Activated T-cell treated with anti-CD3 and anti-CD28 coated beads, Interleukin-2, amount 50 U/mL, for 24 hours (primary cell): ENCODE results near the gene CACNG7.

Source experiments
- DNase-seq: peaks from one replicate; pipeline ENCODE4 v3.0.0-alpha.2; 2020
- H3K27ac Mint-ChIP-seq: 2 replicates; pipeline ENCODE4 v1.8.0; 2020; ENCODE audit warnings: mild to moderate bottlenecking, mixed read lengths
- H3K27me3 Mint-ChIP-seq: 2 replicates; pipeline ENCODE4 v1.8.0; 2020; ENCODE audit warnings: mixed read lengths
- H3K36me3 Mint-ChIP-seq: 2 replicates; pipeline ENCODE4 v1.8.0; 2020; ENCODE audit warnings: low read depth, mixed read lengths
- H3K4me1 Mint-ChIP-seq: 2 replicates; pipeline ENCODE4 v1.8.0; 2020; ENCODE audit warnings: low read depth, mixed read lengths
- H3K4me3 Mint-ChIP-seq: 2 replicates; pipeline ENCODE4 v1.8.0; 2020; ENCODE audit warnings: mild to moderate bottlenecking, moderate library complexity, mixed read lengths
- H3K9me3 Mint-ChIP-seq: 2 replicates; pipeline ENCODE4 v1.8.0; 2020; ENCODE audit warnings: mixed read lengths

CACNG7 gene

DNA sequence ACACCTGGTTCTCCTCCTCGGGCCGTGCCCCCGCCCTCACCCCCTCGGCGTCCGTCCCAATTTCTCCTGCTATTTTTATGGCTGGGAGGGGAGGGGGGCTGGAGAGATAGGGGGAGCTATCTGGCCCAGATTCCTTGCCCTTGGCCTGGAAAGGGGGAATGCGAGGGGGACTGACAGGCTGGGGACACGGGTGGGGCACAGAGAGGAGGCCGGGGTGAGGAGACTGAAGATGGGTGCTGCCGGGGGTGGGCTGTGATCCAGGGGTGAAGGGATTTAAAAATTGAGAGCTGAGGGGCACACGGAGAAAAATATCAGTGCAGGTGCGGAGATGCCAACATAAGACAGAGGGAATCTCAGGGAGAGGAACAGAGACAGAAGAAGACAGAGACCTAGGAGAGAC, 24.8 kb upstream of the CACNG7 start:
- H3K4me3 Mint-ChIP-seq, result no peak overlapping the region
- H3K36me3 Mint-ChIP-seq, result no peaks in the 10 kb centered on the region
- peaks cover 26% of the 10 kb centered on the region for H3K27me3 Mint-ChIP-seq
- no peak overlapping the region for H3K27ac Mint-ChIP-seq
- no peak for DNase-seq
- no peaks in the 10 kb centered on the region for H3K9me3 Mint-ChIP-seq
- H3K4me1 Mint-ChIP-seq, result peaks cover 12% of the 10 kb centered on the region

DNA sequence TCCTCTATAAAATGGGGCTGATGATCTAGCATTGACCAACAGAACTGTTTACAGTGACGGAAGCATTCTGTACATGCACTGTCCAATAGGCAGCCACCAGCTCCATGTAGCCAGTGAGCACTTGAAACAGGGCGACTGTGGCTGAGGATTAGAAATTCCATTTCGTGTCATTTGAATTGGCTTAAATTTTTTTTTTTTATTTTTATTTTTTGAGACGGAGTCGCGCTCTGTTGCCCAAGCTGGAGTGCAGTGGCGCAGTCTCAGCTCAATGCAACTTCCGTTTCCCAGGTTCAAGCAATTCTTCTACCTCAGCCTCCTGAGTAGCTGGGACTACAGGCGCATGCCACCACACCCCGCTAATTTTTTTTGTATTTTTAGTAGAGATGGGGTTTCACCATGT, 24.0 kb upstream of the CACNG7 start:
- Mint-ChIP-seq H3K4me1 (peaks cover 13% of the 10 kb centered on the region), H3K27ac (no peak overlapping the region), H3K4me3 (no peak overlapping the region), H3K27me3 (peaks cover 26% of the 10 kb centered on the region), H3K36me3 (no peaks in the 10 kb centered on the region), H3K9me3 (no peaks in the 10 kb centered on the region)
- no peak for DNase-seq

DNA sequence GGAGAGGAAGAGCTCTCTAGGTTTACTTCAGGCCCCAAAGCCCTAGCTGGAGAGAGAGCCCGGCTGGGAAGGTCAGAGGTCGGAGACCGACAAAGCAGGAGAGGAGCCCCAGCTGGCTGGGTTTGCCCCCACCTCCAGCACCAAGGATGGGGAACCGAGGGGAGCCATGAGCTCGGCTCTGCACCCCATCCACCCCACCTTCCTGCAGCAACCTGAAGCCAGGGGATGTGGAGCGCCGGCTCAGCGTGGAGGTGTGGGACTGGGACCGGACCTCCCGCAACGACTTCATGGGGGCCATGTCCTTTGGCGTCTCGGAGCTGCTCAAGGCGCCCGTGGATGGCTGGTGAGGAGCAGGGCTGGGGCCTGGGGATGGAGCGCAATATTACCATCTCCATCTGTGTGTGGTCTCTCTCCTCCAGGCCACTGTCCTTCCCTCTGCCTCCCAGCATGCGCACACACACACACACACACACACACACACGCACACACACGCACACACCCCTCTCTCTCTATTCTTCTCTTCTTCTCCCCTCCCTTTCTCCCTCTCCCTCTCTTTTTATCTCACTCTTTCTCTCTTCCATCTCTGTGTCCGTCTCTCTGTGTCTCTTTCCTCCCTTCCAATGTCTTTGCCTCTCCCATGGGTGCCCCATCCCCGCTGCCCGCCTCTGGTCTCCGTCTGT, 16.6 kb upstream of the CACNG7 start:
- peaks cover 51% of the 10 kb centered on the region for H3K27me3 Mint-ChIP-seq
- no peaks in the 10 kb centered on the region for H3K9me3 Mint-ChIP-seq

DNA sequence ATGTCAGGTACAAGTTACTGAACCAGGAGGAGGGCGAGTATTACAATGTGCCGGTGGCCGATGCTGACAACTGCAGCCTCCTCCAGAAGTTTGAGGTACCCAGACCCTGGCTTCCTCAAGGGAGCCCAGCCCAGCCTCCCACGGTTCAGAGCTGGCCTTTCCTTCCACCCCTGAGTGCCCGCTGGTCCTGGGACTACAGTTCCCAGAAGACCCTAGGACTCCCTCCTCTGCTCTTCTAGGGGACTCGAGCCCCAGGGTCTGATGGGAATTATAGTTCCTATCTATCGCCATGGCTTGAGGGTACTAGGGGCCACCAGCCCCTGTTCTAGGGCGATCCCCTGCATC, 16.1 kb upstream of the CACNG7 start:
- no peak overlapping the region for H3K4me3 Mint-ChIP-seq
- no peaks in the 10 kb centered on the region for H3K36me3 Mint-ChIP-seq
- H3K27ac Mint-ChIP-seq, result no peak overlapping the region
- H3K4me1 Mint-ChIP-seq, result peaks cover 3% of the 10 kb centered on the region
- peaks cover 56% of the 10 kb centered on the region for H3K27me3 Mint-ChIP-seq
- no peak for DNase-seq
- H3K9me3 Mint-ChIP-seq, result no peaks in the 10 kb centered on the region

More for the DNA sequence above, 16.6 kb upstream of the CACNG7 start:
- H3K27ac Mint-ChIP-seq, result no peak overlapping the region
- no peak for DNase-seq
- no peaks in the 10 kb centered on the region for H3K36me3 Mint-ChIP-seq
- no peak overlapping the region for H3K4me3 Mint-ChIP-seq
- H3K4me1 Mint-ChIP-seq, result peaks cover 3% of the 10 kb centered on the region

DNA sequence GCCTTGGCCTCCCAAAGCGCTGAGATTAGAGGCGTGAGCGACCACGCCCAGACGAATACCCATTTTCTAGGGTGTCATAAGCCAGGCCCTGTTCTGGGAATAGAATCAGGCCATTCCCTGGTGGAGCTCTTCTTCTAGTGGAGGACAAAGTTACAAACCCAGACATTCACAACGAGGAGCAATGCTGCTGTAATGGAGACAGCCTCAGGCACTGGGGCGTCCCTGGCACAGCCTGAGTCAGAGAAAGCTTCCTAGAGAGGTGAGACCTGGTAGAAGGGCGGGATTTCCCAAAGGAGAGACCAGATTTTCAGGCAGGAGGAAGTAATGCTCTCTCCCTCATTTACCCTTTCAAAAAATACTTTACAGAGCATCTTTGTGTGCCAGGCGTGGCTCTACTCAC, 14.4 kb upstream of the CACNG7 start:
- Mint-ChIP-seq H3K27ac (no peak overlapping the region), H3K4me1 (peaks cover 10% of the 10 kb centered on the region)

DNA sequence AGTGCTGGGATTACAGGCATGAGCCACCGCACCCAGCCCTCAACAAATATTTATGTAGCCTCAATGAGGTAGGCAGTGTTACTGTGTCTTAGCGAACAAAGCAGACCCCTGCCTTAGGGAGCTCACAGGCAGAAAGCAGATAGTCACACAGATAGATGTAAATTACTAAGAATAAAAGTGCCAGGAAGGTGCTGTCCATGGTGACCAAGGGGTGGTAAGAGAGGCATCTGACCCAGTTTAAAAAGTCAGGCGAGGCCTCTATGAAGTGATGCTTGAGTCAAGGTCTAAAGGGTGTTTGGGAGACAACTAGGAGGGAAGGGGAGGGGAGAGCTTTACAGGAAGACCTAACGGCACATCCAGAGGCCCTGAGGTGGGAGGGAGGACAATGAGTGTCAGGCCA, 12.4 kb upstream of the CACNG7 start:
- Mint-ChIP-seq H3K9me3 (no peaks in the 10 kb centered on the region), H3K4me1 (peaks cover 7% of the 10 kb centered on the region), H3K27ac (no peak overlapping the region), H3K36me3 (no peaks in the 10 kb centered on the region), H3K4me3 (no peak overlapping the region), H3K27me3 (peaks cover 78% of the 10 kb centered on the region)
- DNase-seq, result no peak

More for the DNA sequence above, 14.4 kb upstream of the CACNG7 start:
- no peaks in the 10 kb centered on the region for H3K9me3 Mint-ChIP-seq
- H3K27me3 Mint-ChIP-seq, result peaks cover 71% of the 10 kb centered on the region
- no peak overlapping the region for H3K4me3 Mint-ChIP-seq
- H3K36me3 Mint-ChIP-seq, result no peaks in the 10 kb centered on the region
- DNase-seq, result no peak

DNA sequence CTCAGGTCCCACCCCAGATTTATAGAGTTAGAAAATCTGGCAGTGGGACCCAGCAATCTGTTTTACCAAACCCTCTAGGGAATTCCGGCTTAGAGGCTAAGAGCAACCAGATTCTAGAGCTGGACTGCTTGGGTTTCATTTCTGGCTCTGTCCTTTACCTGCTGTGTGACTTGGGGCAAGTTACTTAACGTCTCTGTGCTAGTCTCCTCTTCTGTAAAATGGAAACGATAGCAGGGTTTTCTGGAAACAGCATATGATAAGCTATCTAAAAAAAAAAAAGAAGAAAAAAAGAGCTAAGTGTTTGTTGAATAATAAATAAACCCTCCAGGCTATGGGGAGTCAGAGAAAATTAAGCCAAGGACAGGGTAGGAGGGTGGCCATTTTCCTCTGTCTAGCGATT, 11.6 kb upstream of the CACNG7 start:
- no peaks in the 10 kb centered on the region for H3K9me3 Mint-ChIP-seq
- DNase-seq, result no peak
- H3K4me3 Mint-ChIP-seq, result no peak overlapping the region
- H3K27ac Mint-ChIP-seq, result no peak overlapping the region
- H3K36me3 Mint-ChIP-seq, result no peaks in the 10 kb centered on the region
- H3K4me1 Mint-ChIP-seq, result peaks cover 7% of the 10 kb centered on the region
- H3K27me3 Mint-ChIP-seq, result peaks cover 79% of the 10 kb centered on the region

DNA sequence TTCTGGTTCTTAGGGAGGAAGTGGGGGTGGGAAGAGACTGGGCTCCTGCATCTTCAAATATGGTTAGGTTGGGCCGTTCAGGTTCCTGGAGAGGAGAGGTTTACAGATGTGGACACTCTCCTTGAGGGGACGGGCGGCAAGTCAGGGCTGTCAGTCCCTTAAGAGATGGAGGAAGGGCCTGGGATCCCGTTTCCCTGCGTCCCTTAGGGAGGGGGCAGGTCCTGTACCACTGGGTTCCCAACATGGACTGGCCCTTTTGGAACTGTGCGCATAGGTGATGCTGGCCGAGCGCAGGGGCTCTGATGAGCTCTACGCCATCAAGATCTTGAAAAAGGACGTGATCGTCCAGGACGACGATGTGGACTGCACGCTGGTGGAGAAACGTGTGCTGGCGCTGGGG, 10.9 kb upstream of the CACNG7 start:
- H3K4me3 Mint-ChIP-seq, result no peak overlapping the region

DNA sequence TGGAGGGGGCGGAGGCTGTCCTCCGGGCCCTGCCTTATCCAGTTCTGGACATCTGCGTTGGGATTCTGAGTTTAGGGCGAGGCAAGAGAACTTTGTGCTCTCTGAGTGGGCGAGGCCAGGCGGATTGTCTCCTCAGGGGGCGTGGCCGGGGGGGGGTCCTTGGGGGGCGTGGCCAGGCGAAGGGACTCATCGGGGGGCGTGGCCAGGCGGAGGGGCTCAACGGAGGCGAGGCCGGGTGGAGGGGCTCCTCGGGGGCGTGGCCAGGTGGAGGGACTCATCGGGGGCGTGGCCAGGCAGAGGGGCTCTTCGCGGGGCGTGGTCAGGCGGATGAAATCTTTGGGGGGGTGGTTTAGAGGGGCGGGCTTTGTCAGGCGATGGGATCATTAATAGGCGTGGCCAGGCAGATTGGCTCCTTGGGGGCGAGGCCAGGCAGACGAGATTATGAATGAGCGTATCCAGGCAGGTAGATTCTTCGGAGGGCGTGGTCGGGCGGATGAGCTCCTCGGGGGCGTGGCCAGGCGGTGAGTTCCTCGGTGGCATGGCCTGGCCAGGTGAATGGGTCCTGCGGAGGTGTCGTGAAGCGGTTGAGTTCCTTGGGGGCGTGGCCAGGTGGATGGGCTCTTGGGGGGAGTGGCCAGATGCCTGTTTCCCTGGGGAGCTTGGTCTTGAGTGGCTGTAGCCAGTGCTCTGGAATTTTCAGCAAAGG, 10.3 kb upstream of the CACNG7 start:
- Mint-ChIP-seq H3K27ac (no peak overlapping the region), H3K27me3 (peaks cover 78% of the 10 kb centered on the region), H3K4me1 (peaks cover 7% of the 10 kb centered on the region), H3K9me3 (no peaks in the 10 kb centered on the region), H3K4me3 (no peak overlapping the region), H3K36me3 (no peaks in the 10 kb centered on the region)
- DNase-seq, result no peak

More for the DNA sequence above, 10.9 kb upstream of the CACNG7 start:
- Mint-ChIP-seq H3K27me3 (peaks cover 76% of the 10 kb centered on the region), H3K4me1 (peaks cover 7% of the 10 kb centered on the region), H3K27ac (no peak overlapping the region), H3K36me3 (no peaks in the 10 kb centered on the region), H3K9me3 (no peaks in the 10 kb centered on the region)
- no peak for DNase-seq

DNA sequence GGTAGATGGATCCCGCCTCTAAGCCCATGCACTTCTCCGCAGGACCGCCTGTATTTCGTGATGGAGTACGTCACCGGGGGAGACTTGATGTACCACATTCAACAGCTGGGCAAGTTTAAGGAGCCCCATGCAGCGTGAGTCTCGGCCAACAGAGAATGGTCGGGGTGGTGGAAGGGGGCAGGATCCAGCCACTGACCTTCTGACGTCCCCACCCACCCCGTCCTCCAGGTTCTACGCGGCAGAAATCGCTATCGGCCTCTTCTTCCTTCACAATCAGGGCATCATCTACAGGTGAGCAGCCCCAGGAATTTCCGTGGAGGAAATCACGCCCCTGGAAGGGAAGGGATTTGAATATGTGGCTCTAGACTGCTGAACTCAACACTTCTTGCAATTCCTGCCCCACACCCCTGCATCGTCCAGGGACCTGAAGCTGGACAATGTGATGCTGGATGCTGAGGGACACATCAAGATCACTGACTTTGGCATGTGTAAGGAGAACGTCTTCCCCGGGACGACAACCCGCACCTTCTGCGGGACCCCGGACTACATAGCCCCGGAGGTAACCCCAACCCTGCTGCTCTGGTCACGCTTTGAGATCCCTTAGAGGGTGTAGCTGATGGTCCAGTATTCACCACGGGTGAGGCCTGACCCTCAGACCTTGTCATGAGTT, 8.8 kb upstream of the CACNG7 start:
- H3K9me3 Mint-ChIP-seq, result no peaks in the 10 kb centered on the region
- H3K27ac Mint-ChIP-seq, result no peak overlapping the region
- peaks cover 7% of the 10 kb centered on the region for H3K4me1 Mint-ChIP-seq
- no peaks in the 10 kb centered on the region for H3K36me3 Mint-ChIP-seq
- H3K4me3 Mint-ChIP-seq, result no peak overlapping the region
- DNase-seq, result no peak
- H3K27me3 Mint-ChIP-seq, result peaks cover 81% of the 10 kb centered on the region

DNA sequence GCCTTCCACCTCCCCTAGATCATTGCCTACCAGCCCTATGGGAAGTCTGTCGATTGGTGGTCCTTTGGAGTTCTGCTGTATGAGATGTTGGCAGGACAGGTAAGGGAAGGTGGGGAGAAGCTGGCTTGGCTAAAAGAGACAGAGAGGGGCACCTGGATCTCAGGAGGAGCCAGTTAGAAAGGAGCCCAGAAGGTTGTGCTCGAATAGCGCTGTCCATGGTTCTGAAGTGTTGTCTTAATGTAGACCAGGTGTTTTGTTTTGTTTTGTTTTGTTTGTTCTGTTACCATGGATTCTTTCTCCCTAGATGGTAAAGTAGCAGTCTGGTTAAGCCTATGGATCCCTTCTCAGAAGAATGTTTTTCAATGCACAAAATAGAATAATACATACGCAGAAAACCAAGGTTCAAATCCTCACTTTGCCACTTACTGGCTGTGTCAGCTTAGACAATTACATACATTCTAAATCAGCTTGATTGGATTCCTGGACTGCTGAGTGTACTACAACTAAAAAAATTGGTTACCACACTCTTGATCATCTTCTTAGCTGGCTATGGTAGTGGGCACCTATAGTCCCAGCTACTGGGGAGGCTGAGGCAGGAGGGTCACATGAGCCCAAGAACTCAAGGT, 5.9 kb upstream of the CACNG7 start:
- H3K36me3 Mint-ChIP-seq, result no peaks in the 10 kb centered on the region
- no peak overlapping the region for H3K27ac Mint-ChIP-seq
- peaks cover 20% of the 10 kb centered on the region for H3K4me1 Mint-ChIP-seq
- DNase-seq, result no peak
- H3K27me3 Mint-ChIP-seq, result peaks cover 82% of the 10 kb centered on the region
- H3K9me3 Mint-ChIP-seq, result no peaks in the 10 kb centered on the region
- no peak overlapping the region for H3K4me3 Mint-ChIP-seq

DNA sequence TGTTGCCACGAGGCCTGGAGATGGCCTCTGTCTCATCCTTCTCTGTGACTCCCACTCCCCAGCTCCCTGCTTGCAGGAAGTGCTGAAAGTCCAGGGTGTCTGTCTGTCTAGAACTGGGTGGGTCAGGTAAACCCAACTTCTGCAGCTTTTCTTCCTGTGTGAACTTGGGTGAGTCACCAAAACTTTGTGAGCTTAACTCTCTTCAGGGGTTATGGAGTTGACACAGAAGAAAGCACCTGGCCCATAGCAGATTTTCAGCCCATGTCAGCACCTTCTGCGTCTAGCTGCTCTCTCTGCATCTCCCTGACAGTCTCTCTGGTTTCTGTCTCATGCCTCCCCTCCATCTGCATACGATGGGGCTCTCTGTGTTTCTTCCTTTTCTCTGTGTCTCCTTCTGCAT, 4.2 kb upstream of the CACNG7 start:
- Mint-ChIP-seq H3K27me3 (peaks cover 80% of the 10 kb centered on the region), H3K27ac (no peak overlapping the region), H3K4me3 (no peak overlapping the region), H3K36me3 (no peaks in the 10 kb centered on the region), H3K9me3 (no peaks in the 10 kb centered on the region), H3K4me1 (peaks cover 19% of the 10 kb centered on the region)
- no peak for DNase-seq

DNA sequence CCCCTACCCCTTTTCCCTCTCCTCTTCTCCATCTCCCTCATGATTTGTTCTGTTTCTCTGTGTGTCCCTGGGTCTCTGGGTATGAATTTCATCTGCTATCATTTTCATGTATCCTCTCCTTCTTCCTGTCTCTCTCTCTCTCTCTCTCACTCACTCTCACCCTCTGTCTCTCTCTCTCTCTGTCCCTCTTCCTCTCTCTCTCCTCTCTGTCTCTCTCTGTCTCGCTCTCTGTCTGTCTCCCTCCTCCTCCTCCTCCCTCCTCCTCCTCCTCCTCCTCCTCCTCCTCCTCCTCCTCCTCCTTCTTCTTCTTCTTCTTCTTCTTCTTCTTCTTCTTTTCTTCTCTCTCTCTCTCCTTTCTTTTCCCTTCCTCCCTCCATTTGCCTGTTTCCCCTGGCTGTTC, 3.3 kb upstream of the CACNG7 start:
- peaks cover 80% of the 10 kb centered on the region for H3K27me3 Mint-ChIP-seq
- no peak overlapping the region for H3K27ac Mint-ChIP-seq
- no peak overlapping the region for H3K4me3 Mint-ChIP-seq
- H3K9me3 Mint-ChIP-seq, result no peaks in the 10 kb centered on the region
- H3K4me1 Mint-ChIP-seq, result peaks cover 19% of the 10 kb centered on the region
- no peak for DNase-seq
- no peaks in the 10 kb centered on the region for H3K36me3 Mint-ChIP-seq

DNA sequence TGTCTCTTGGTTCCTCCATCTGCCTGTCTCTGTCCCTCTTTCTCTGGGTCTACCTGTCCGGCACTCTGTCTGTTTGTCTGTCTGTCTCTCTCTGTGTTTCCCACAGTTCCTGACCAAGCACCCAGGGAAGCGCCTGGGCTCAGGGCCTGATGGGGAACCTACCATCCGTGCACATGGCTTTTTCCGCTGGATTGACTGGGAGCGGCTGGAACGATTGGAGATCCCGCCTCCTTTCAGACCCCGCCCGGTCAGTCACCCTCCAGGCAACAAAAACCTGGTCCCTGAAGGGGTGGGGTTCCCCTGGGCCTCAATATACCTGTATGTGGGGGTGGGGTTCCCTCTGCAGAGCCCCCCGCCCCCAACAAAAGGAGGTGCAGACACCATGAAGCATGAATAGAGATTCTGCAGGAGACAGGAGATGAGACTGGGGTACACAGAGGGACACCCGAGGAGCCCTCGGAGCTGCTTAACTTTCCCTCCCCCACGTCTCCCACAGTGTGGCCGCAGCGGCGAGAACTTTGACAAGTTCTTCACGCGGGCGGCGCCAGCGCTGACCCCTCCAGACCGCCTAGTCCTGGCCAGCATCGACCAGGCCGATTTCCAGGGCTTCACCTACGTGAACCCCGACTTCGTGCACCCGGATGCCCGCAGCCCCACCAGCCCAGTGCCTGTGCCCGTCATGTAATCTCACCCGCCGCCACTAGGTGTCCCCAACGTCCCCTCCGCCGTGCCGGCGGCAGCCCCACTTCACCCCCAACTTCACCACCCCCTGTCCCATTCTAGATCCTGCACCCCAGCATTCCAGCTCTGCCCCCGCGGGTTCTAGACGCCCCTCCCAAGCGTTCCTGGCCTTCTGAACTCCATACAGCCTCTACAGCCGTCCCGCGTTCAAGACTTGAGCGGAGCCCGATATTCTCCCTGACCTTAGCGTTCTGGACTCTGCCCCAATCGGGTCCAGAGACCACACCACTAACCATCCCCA, 2.6 kb upstream of the CACNG7 start:
- H3K4me1 Mint-ChIP-seq, result peaks cover 19% of the 10 kb centered on the region
- no peak overlapping the region for H3K4me3 Mint-ChIP-seq
- no peaks in the 10 kb centered on the region for H3K36me3 Mint-ChIP-seq

More for the DNA sequence above, 2.6 kb upstream of the CACNG7 start:
- Mint-ChIP-seq H3K9me3 (no peaks in the 10 kb centered on the region), H3K27ac (no peak overlapping the region), H3K27me3 (peaks cover 83% of the 10 kb centered on the region)
- peak; percentile 82 for DNase-seq
